HepG2 (cell line): Measurements from ENCODE around the gene TSEN54. TPM values are rescaled to one million over a fixed set of nuclear protein-coding genes. Genes with fewer than 3 reads are reported as not detected.

Experiments
- CCDC6 ChIP-seq: sonication (generic); formaldehyde crosslinking; IDR thresholded peaks from 2 replicates; pipeline ENCODE4 v1.8.1; 2022; ENCODE audit warnings: mild to moderate bottlenecking, missing genetic modification reagents, moderate library complexity
- CREM ChIP-seq, 2 experiments: sonication (generic) in 1 of 2; formaldehyde crosslinking in 1 of 2; IDR thresholded peaks; 2 replicates each; pipeline versions ENCODE4 v1.4.0 to v1.6.1; 2016 to 2020; ENCODE audit warnings: antibody characterized with exemption in 1 of 2, mild to moderate bottlenecking in 1 of 2, missing genetic modification reagents in 1 of 2
- FOXJ3 ChIP-seq: sonication (generic); formaldehyde crosslinking; IDR thresholded peaks from 2 replicates; pipeline ENCODE4 v1.4.0; 2020; ENCODE audit warnings: missing genetic modification reagents, mild to moderate bottlenecking, borderline replicate concordance
- HNRNPL ChIP-seq: fragments of 200-400 bp; formaldehyde crosslinking; IDR thresholded peaks from 2 replicates; pipeline ENCODE4 v1.6.1; 2017; ENCODE audit warnings: mild to moderate bottlenecking, low read depth, low read length
- NCOA1 ChIP-seq: sonication (generic); formaldehyde crosslinking; IDR thresholded peaks from 2 replicates; pipeline ENCODE4 v1.9.0; 2021; ENCODE audit warnings: missing genetic modification reagents
- PLRG1 ChIP-seq: fragments of 450-650 bp; conservative IDR thresholded peaks from 2 replicates; pipeline ENCODE4 v1.6.1; 2016
- TBX3 ChIP-seq: fragments of 450-650 bp; IDR thresholded peaks from 2 replicates; pipeline ENCODE4 v1.6.1; 2017; ENCODE audit warnings: antibody characterized with exemption, mild to moderate bottlenecking, inconsistent platforms, borderline replicate concordance
- TMF1 ChIP-seq: sonication (generic); formaldehyde crosslinking; IDR thresholded peaks from 2 replicates; pipeline ENCODE4 v1.8.1; 2022; ENCODE audit warnings: low read depth, missing genetic modification reagents
- ZFP36L1 ChIP-seq: sonication (generic); formaldehyde crosslinking; IDR thresholded peaks from 2 replicates; pipeline ENCODE4 v1.8.0; 2022; ENCODE audit warnings: mild to moderate bottlenecking, missing genetic modification reagents, moderate library complexity
- ZNF101 ChIP-seq: sonication (generic); formaldehyde crosslinking; IDR thresholded peaks from 2 replicates; pipeline ENCODE4 v1.4.0; 2020; ENCODE audit warnings: mild to moderate bottlenecking, low read depth, missing genetic modification reagents, borderline replicate concordance
- ZNF230 ChIP-seq: sonication (generic); formaldehyde crosslinking; IDR thresholded peaks from 2 replicates; pipeline ENCODE4 v1.4.0; 2020; ENCODE audit warnings: mild to moderate bottlenecking, missing genetic modification reagents
- ZNF431 ChIP-seq: sonication (generic); formaldehyde crosslinking; IDR thresholded peaks from 2 replicates; pipeline ENCODE4 v1.9.0; 2022; ENCODE audit warnings: missing genetic modification reagents, low read depth, mild to moderate bottlenecking, borderline replicate concordance
- ZNF468 ChIP-seq: sonication (generic); formaldehyde crosslinking; IDR thresholded peaks from 2 replicates; pipeline ENCODE4 v1.8.0; 2022; ENCODE audit warnings: mild to moderate bottlenecking, moderate library complexity, missing genetic modification reagents
- ZNF678 ChIP-seq: sonication (generic); formaldehyde crosslinking; IDR thresholded peaks from 2 replicates; pipeline ENCODE4 v1.4.0; 2020; ENCODE audit warnings: mild to moderate bottlenecking, missing genetic modification reagents
- ZNF766 ChIP-seq: sonication (generic); formaldehyde crosslinking; IDR thresholded peaks from 2 replicates; pipeline ENCODE4 v1.5.0; 2020; ENCODE audit warnings: missing genetic modification reagents, borderline replicate concordance
- ZSCAN29 ChIP-seq: sonication (generic); formaldehyde crosslinking; conservative IDR thresholded peaks from 2 replicates; pipeline ENCODE4 v1.4.0; 2020; ENCODE audit warnings: mild to moderate bottlenecking, missing genetic modification reagents
- polyA plus RNA-seq, 8 experiments: library from polyadenylated mRNA; depleted of rRNA in 3 of 8; stranded (reverse) in 7 of 8; unstranded in 1 of 8; fragments of >200 nt; fragmentation: Illumina TruSeq in 4 of 8; extraction: Trizol in 4 of 8; gene quantifications; 2 replicates each; pipeline versions ENCODE4 v1.2.1 to v1.2.3, GENCODE V29; 2011 to 2016; ENCODE audit warnings: low read depth in 4 of 8, missing spikeins in 1 of 8, mixed read lengths in 1 of 8; ENCODE audit not compliant: insufficient read depth in 1 of 8
- total RNA-seq, 5 experiments: library from RNA; depleted of rRNA; stranded (reverse); fragments of >200 nt; fragmentation: Illumina TruSeq; extraction: Trizol; gene quantifications; 2 replicates each; pipeline ENCODE4 v1.2.3, GENCODE V29; 2016; ENCODE audit warnings: low read depth in 1 of 5
- TF ChIP-seq, protein P1 (sequence below): sonication (generic); formaldehyde crosslinking; IDR thresholded peaks from 2 replicates; pipeline ENCODE4 v1.8.0; 2022; ENCODE audit warnings: missing genetic modification reagents, mild to moderate bottlenecking, borderline replicate concordance
- TF ChIP-seq, protein P2 (sequence below): sonication (generic); formaldehyde crosslinking; IDR thresholded peaks from 2 replicates; pipeline ENCODE4 v1.5.1; 2020; ENCODE audit warnings: mild to moderate bottlenecking, missing genetic modification reagents, moderate library complexity
- TF ChIP-seq, protein P3 (sequence below): sonication (generic); formaldehyde crosslinking; IDR thresholded peaks from 2 replicates; pipeline ENCODE4 v1.8.1; 2022; ENCODE audit warnings: low read depth, mild to moderate bottlenecking, missing genetic modification reagents

TSEN54 gene
- total and polyA plus RNA-seq, 2 of the 13 experiments (the other 11 are each of a cell fraction or from before 2014, with no cell fraction given): 62.9 to 63.3 TPM

DNA sequence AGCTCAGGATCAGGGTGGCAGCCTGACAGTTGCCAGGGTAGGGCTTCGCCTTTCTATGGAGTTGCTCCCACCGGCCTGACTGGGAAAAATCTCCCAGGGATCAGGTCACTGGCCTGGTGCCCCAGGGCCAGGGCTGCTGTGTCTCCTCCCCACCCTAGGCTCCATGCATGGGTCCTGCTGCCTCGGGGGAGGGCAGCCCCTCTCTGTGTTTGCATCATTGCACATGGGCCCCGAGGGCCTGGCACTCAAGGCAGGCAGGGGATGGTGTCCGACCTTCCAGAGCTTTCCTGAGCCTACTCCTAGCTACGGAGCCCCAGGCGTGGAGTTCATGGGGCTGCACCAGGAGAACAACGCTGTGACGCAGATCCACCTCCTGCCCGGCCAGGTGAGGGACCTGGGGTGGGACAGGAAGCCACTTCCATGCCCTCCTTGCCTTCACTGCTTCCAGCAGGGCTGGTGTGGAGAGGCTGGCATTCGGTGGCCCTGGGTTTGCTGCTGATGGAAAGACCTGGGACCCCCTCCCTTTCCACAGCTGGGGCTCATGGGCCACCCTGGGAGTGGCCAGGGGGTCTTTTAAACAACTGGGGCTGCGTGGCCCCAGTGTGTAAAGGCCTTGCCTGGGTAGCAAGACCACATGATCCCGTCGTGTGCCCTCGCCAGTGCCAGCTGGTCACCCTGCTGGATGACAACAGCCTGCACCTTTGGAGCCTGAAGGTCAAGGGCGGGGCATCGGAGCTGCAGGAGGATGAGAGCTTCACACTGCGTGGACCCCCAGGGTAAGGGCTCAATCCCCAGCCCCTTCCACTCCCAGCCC, 41.7 kb downstream of the TSEN54 start (continued):
- TF ChIP-seq, protein P1, sequence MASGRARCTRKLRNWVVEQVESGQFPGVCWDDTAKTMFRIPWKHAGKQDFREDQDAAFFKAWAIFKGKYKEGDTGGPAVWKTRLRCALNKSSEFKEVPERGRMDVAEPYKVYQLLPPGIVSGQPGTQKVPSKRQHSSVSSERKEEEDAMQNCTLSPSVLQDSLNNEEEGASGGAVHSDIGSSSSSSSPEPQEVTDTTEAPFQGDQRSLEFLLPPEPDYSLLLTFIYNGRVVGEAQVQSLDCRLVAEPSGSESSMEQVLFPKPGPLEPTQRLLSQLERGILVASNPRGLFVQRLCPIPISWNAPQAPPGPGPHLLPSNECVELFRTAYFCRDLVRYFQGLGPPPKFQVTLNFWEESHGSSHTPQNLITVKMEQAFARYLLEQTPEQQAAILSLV (CRISPR knock-in tag): 0 out of 2 replicates have a peak, but pooled peaks have one; percentile 15
- TF ChIP-seq ZNF468 (CRISPR knock-in tag) (0 out of 2 replicates have a peak, but pooled peaks have one; percentile 24), HNRNPL (peak; percentile 77), ZSCAN29 (CRISPR knock-in tag) (peak; percentile 6; the same call in 1 of the 2 replicates), CREM (IDR thresholded peaks at IDR 0.05) (no peak), CREM (CRISPR knock-in tag; IDR thresholded peaks at IDR 0.05) (no peak), ZFP36L1 (CRISPR knock-in tag) (peak; percentile 22; the same call in 1 of the 2 replicates), ZNF101 (CRISPR knock-in tag) (0 out of 2 replicates have a peak, but pooled peaks have one; percentile 48), NCOA1 (CRISPR knock-in tag) (peak; percentile 2; the same call in 1 of the 2 replicates), ZNF766 (CRISPR knock-in tag) (peak; percentile 17; the same call in 1 of the 2 replicates), TMF1 (CRISPR knock-in tag) (no peak), ZNF678 (peak; percentile 65), ZNF431 (0 out of 2 replicates have a peak, but pooled peaks have one; percentile 5), CCDC6 (CRISPR knock-in tag) (no peak), TBX3 (no peak), FOXJ3 (no peak), PLRG1 (no peak), ZNF230 (CRISPR knock-in tag) (peak; percentile 84; the same call in 1 of the 2 replicates)
- TF ChIP-seq, protein P2, sequence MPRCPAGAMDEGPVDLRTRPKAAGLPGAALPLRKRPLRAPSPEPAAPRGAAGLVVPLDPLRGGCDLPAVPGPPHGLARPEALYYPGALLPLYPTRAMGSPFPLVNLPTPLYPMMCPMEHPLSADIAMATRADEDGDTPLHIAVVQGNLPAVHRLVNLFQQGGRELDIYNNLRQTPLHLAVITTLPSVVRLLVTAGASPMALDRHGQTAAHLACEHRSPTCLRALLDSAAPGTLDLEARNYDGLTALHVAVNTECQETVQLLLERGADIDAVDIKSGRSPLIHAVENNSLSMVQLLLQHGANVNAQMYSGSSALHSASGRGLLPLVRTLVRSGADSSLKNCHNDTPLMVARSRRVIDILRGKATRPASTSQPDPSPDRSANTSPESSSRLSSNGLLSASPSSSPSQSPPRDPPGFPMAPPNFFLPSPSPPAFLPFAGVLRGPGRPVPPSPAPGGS (CRISPR knock-in tag): 0 out of 2 replicates have a peak, but pooled peaks have one; percentile 37
- TF ChIP-seq, protein P3, sequence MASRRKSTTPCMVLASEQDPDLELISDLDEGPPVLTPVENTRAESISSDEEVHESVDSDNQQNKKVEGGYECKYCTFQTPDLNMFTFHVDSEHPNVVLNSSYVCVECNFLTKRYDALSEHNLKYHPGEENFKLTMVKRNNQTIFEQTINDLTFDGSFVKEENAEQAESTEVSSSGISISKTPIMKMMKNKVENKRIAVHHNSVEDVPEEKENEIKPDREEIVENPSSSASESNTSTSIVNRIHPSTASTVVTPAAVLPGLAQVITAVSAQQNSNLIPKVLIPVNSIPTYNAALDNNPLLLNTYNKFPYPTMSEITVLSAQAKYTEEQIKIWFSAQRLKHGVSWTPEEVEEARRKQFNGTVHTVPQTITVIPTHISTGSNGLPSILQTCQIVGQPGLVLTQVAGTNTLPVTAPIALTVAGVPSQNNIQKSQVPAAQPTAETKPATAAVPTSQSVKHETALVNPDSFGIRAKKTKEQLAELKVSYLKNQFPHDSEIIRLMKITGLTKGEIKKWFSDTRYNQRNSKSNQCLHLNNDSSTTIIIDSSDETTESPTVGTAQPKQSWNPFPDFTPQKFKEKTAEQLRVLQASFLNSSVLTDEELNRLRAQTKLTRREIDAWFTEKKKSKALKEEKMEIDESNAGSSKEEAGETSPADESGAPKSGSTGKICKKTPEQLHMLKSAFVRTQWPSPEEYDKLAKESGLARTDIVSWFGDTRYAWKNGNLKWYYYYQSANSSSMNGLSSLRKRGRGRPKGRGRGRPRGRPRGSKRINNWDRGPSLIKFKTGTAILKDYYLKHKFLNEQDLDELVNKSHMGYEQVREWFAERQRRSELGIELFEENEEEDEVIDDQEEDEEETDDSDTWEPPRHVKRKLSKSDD (CRISPR knock-in tag): 0 out of 2 replicates have a peak, but pooled peaks have one; percentile 56
